HG03354 (cell line): ENCODE results near the gene CRYGN.

Experiments used
- ATAC-seq: cut with Tn5 transposase; IDR thresholded peaks from one replicate; pipeline ENCODE4 v1.9.1; 2021; ENCODE audit warnings: mild to moderate bottlenecking; ENCODE audit not compliant: unreplicated experiment, poor library complexity, severe bottlenecking

CRYGN gene

DNA sequence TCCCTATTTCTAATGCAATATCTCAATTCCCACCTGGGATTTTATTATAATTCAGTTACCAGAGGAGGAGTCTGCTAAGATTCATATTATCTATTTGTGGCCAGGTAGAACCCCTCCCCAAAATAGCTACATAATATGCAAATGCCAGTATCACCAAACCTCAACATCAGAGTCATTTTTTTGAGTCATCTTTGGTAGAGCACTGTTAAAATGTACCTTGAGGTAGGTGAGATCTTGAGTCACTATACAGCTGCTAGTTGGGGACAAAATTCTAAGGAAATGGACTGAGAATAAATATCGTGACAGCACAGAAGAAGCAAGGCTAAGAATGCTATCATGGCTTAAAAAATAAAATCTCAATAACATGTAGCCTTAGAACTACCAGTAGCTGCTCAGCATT is 4.7 kb upstream of the CRYGN start:
- no peak for ATAC-seq

DNA sequence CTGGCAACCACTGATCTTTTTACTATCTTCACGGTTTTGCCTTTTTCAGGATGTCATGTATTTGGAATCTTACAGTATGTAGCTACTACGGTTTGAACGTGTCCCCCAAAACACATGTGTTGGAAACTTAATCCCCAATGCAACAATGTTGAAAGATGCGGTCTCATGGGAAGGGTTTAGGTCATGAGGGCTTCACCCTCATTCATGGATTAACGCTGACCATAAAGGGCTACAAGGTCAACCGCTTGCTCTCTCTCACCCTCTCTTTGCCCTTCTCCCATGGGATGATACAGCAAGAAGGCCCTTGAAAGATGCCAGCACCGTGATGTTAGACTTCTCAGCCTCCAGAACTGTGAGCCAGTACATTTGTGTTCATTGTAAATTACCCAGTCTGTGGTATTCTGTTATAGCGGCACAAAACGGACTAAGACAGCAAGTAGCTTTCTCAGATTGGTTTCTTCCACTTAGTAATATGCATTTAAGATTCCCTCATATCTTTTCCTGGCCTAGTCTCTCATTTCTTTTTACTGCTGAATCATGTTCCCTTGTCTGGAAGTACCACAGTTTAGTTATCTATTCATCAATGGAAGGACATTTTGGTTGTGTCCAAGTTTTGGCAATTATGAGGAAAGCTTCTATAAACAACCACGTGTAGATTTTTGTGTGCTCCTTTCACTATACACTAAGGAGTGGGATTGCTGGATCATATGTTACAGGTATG is 3.0 kb upstream of the CRYGN start:
- ATAC-seq = no peak

DNA sequence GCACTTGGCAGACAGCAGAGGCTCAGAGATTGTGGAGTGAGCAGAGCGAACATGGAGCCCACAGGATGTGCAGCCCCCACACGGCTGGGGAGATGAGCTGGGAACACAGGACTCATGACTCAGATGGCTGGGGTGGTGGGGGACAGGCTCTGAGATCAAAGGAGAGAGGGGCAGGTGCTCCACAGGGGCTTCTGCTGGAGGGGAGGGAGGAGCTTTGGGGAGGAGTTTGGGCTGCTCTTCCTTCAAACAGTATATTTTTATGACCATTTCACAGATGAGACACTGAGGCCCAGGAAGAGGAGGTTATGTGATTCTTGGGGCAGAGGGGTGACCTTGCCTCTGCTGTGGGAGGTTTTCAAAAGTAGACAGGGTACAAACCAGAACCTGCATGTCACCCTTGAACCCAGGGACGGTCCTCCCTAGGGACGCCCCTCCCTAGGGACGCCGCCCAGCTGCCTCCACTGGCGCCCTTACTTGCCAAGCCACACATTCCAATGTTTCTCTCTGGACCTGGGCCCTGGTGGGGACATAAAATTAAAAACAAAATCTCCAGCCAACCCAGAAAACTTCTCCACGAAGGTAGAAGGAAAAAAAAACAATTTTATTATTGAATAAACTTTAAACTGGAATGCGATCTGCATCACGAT is 981 bp upstream of the CRYGN start:
- no peak for ATAC-seq

DNA sequence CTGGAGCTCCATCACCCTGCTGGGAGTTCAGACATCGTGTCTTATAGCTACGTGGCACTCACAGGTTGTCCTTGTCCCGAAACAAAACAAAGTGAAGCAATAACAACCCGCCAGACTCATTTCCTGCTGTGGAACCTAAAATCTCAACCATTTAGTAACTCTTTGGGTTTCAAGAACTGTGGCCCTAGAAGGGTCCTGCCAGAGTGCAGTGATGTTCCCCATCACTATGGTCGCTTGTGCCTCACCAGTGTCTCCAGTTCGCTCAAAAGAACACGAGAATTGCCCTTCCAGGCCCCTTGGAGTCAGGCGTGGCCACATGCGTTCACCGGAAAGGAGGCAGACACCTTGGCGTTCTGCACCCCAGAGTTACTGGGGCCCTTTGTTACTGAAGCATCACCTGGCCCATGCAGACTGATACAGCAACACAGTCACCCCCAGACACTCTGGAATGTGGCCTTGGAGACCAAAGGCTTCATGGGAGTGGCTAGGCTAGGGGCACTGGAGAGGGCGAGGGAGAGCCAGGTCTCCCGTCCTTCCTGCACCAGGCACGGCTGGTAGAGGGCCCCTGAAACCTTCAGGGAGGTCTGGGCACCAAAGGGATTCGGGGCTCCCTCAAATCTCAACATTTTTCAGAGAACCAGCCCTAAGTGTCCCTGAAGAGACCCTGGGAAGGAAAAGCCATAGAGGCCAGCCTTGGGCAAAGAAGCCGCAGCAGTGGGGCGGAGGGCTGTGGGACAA is 908 bp downstream of the CRYGN start:
- no peak for ATAC-seq

DNA sequence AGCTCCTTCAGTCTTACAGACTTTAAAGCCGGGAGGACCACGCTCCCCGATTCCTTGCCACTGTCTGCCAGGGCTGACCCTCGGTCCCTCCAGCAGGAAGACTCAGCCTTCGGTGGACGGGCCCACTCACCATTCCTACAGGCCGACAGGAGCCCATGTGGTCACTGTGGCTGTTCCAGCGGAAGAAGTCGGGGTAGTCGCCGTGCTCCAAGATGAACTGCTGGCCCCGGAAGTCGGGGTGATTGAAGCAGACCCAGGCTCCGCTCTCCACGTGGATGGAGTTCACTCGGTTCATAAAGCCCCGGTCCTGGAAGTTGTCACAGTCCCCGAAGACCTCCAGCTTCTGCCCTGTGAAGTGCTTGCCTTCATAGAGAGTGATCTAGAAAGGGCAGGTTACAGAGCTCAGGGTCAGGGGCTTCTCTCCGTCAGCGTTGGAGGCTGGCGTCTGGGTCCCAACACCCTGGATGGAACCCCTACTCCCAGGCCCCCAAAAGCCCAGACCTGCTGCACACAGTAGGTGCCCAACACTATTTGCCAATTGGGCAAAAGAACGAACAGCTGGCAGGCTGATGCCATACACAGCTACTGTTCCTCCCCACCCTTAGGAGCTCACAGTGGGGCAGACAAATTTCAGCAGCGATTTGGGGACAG is 1.9 kb downstream of the CRYGN start:
- ATAC-seq = no peak

DNA sequence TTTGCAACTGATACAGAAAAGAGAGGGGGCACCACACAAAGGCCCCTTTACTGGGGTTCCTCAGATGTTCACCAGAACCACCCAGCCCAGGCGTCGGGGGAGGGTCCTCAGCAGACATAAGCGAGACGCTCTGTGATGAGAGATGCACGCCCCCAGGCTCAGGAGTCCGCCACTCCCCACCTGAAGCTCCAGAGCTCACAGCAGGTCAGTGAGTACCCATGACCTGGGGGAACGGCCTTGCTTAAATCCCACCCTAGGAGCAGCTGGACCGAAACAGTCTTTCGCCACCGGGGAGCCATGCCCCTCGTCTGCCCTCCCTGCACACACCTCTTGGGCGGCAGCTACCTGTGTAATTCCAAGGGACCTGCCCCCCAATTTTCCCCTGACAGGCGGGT is 2.8 kb downstream of the CRYGN start:
- ATAC-seq = no peak

DNA sequence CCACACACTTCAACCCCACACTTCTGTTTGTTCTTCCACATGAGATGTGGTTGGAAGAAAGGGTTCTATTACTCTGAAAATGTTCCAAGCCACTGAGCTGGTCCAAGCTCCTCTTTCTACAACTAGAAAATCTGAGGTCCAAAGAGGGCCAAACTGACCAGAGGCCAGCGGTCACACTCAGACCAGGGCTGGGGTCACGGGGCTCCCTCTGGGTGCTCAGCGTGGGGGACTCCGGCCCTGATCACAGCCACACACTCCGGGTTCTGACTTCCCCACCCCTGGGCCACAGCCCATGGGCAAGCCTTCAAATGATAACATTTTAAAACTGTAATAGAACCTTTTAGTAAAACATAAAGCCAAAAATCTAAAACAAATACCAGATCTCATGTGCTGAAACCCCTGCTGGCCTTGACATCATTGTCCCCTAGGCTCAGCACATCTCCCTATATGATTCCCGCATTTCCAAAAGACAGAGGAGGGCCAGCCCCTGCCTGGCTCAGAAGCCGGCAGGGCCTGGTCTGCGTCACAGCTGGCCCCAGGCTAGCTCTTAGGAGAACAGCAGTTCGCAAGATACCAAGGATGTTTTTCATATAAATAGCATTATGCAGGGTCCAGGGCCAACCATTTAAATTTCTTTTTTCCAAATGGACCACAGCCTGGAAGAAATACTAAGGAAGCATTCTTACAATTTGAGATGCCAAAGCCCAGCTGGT is 3.3 kb downstream of the CRYGN start:
- ATAC-seq = no peak

DNA sequence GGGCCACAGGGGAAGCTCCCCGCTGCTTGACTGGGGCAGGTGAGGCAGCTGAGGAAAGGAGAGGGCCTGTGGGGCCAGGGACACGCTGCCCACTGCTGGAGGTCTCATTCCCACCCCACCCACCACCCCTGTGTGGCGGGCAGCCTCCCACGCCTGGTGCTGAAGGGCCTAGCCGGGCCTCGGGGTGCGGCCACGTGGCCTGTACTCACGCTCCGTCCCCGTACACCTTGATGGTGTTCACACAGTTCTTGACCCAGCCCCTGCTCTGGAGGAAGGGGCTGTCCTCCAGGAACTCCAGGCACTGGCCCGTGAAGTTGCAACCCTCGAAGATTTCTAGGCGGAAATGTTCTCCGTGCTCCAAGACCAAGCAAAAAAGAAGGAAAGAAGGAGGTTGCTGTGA is 4.0 kb downstream of the CRYGN start:
- no peak for ATAC-seq

DNA sequence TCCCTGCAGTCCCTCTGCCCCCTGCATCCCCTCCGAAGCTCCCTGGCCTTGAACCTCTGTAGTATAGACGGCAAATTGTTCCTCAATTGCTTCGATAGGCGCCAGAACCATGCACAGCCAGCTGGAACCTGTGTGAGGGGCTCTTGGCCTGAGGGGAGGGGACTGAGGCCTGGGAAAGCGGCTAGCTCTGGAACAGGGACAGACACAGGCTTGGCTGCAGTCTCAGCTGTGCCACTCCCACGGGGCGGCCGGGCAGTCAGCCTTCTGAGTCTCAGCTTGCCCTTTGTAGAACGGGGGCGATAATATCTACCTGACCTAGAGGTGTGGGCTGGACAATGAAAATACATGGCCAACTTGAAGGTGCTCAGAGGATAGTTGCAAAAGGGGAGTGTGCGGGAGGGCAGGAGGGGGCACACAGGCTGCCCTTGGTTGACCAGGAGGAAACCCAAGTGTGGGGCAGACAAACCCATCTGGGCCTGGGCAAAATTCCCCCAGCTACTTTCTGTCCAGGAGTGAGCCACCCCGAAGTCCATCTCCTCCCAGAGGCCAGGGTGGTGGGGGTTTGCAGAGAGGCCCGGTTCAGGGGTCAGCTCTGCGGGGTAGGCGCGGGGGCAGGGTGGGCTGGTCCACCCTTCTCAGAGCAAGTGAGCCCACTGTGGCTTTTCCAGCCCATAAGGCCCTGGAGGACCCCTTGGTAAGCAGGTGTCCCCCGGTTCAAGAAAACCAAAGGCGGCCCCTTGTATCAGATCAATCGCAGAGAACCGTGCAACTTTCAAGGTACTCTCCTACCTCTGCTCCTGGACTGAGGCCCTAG is 4.6 kb downstream of the CRYGN start:
- no peak for ATAC-seq

DNA sequence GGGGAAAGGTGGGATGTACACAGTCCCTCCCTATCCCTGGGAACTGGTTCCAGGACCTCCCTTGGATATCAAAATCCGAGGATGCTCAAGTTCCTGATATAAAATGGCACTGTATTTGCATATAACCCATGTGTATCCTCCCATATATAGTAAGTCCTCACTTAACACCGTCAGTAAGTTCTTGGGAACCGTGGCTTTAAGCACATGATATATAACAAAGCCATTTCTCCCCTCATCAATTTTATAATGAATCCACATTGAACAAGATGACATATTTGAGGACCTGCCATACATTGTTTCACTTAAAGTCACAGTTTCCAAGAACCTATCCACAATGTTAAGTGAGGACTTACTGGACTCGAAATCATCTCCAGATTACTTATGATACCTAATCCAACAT is 5.4 kb downstream of the CRYGN start:
- ATAC-seq = no peak

DNA sequence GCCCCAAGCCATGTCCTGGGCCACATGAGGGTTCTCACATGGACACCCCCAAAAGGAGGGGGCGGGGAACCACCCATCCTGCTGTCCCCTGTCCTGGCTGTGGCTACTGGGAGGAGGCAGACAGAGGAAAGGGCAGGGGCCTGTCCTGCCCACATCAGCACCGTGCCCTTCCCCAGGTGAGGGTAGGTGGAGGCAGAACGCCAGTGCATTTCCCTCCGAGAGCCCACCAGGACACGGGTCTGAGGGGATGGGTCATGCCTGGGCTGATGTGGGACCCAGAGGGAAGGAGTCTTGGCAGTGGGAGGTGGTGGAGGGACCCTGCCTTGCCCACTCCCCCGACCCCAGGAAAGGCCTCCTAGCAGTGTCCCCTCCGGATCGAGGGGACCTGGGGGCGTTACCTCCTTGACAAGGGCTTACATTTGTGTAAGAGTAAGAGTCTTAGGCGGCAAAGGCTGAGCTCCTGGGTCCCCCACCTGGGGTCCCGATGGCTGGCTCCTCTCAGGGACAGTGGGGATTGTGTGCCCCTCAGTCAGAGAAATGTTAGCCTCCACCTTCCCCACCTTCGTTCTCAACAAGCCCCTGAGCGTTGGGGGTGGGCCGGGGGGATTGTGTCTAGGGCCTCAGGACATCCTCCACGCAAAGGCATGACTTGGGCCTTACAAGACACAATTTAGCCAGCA is 6.1 kb downstream of the CRYGN start:
- ATAC-seq = no peak

DNA sequence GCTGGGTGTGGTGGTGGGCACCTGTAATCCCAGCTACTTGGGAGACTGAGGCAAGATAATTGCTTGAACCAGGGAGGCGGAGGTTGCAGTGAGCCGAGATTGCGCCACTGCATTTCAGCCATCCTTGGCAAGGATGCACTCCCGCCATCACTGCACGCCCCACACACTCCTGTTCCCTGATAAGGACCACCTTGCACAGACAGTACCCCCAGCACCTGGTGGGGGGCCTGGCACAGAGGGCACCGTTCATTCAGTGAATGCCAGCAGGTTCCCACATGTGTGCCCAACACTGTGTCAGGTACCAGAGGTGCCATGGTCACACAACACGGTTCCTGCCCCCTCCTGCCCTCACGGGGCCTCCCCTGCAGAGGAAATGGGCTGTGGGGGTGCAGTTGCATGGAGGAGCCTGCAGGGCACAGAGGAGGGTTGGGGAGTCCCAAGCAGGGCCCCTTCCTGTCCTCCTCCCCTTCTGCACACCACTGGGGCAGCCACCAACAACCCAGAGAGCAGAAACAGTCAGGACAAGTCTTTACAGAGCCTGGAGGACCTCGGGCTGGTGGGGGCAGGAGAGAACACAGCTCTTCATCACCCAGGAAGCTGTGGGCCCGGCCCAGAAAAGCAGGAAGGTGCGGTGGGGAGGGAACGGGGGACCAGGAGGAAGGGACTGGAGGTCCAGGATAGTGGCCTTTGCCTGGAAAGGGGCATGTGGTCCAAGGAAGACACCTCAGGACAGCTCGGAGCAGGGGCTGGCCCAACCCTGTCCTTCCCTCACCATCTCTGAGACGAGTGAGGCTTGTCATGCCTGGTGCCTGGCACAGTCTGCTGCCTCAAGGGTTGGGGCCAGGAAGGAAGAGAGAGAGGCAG is 7.1 kb downstream of the CRYGN start:
- ATAC-seq = peak; percentile 71

DNA sequence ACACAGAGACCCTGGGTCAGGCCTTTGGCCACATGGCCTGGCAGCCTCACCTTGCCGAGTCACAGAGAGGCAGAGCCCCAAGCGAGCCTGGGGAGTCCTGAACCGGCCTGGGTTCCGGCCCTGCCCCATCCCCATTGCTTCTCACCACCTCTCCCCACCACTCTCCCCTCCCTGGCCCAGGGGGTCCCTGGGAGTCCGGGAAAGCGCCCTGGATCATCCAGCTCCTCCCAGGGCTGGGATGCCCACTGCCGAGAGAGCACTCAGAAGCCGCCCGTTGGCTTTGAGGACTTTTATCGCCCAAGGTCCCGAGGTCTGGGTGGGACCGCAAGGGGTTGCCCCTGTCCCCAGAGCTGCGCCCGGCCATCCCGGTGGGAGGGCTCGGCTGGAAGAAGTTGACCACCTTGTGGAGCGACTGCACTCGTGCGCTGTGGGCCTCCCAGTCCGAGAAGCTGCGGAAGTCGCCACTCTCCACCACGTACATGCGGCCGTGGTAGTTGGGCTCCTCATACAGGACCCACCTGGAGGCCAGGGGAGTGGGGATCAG is 8.1 kb downstream of the CRYGN start:
- ATAC-seq = no peak

DNA sequence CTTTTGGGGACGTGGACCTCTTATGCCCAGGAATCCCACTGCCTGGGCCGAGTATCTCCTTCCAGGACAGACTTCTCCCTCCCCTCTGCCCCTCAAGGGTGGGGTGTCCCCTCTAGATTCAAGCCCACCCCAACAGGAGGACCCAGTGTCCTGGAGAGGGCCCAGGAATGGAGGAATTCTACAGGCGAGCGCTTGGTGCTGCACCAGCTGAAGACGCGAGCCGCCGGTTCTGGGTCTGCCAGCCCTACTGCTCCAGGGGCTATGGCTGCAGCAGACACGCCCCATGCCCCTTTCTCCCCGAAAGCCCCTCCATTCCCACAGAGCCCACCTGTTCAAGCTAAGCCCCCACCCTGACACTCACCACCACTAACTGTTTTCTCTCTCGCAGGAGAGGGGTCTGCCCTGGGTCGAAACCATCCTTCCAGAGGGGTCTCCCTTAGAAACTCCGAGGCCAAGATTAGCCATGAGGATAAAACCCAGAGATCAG is 8.6 kb downstream of the CRYGN start:
- no peak for ATAC-seq

DNA sequence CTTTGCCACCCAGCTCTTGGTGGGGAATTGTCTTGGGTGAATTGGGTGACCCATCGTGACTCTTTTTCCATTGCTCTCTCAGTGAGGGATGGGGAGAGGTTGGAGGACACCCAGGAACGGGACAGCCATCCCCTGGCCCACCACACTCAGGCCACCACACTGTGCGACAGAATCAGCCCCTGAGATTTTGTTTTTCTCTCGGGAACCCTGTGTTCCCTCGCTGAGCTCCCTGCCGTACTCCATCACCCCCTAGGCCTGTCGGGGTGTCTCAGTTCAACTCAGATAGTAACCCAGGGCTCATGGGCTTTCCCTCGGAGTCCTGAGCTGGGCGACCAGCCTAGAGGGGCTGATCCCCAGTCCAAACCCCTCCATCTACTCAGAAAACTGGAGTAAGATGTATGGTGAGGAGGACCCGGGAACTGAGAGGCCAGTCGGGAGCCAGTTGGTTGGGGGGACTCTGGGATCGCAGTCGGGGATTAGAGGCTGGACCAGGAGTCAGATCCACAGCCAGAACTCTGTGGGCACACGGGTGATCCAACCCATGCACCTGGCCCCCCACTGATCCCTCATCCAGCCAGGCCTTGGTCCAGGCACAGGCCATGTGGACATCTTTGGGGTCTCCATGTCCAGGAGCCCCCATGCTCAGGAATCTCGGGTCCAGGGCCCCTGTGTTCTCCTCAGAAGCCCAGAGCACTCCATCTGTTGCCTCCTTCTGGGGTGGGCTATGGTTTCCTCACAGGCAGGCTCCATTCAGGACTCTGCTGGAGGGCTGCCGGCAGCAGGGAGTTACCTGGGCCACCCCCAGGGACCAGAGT is 9.3 kb downstream of the CRYGN start:
- no peak for ATAC-seq

DNA sequence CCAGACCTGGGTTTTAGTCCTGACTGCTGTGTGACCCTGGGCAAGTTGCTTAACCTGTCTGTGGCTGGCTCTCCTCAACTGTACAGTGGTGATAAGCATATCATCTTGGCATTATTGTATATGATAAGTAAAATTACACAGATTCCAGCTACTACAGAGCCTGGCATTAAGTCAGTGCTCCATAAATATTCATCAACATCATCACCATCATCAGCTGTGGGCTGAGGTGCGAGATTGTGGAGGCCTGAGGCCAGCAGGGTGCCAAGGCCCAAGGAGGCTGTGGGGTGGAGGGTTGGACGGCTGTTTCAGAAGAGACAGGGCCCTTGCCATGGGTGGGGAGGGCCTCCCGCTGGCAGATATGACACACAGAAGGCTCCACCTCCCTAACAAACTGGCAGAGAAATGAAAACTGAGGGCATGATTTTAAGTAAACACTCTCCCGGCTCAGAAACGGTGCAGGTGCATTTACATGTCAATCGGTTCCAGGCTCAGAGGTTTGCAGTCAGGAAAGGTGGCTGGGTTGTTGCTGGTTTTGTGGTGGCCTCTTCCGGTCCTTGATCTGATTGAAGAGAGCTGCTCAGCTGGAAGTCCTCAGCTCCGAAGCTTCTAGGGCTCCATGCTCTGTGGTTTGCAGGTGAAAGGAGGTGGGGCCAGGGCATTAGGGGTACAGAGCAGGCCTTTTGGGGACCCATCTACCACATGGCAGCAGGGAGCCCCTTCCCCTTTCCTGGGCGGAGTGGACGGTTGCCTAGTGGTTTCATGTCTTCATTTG is 10.2 kb downstream of the CRYGN start:
- ATAC-seq = peak; percentile 60
